Keratinocyte (primary cell): ENCODE data around the gene ANKRD24. TPM values are rescaled to one million over a fixed set of nuclear protein-coding genes. Genes with fewer than 3 reads are reported as not detected.

Source experiments
- DNase-seq: peaks from one replicate; pipeline ENCODE4 v3.0.0-alpha.2; 2011; ENCODE audit warnings: low read depth, missing footprints, low spot score
- FAIRE-seq: peaks from 2 replicates; lab custom pipeline; 2011; peaks lifted over from hg19 to GRCh38; lab: Jason Lieb, UNC
- H2AFZ ChIP-seq: 2 replicates; pipeline ENCODE4 v1.6.0; 2012; ENCODE audit warnings: low read length, control low read depth, inconsistent platforms; ENCODE audit not compliant: control insufficient read depth
- H3K27ac ChIP-seq: 2 replicates; pipeline ENCODE4 v1.5.1; 2011; ENCODE audit warnings: low read length; ENCODE audit not compliant: control insufficient read depth, insufficient read depth
- H3K27me3 ChIP-seq: 3 replicates; pipeline ENCODE4 v1.6.0; 2011; ENCODE audit warnings: low read length; ENCODE audit not compliant: control insufficient read depth, insufficient read depth; ENCODE audit errors: extremely low read depth
- H3K36me3 ChIP-seq, 2 experiments: 2 replicates in 1 of 2; 3 replicates in 1 of 2; pipeline ENCODE4 v1.5.1; 2011; ENCODE audit warnings: low read length in 2 of 2, mild to moderate bottlenecking in 1 of 2; ENCODE audit not compliant: control insufficient read depth in 2 of 2, insufficient read depth in 2 of 2; ENCODE audit errors: extremely low read depth in 1 of 2
- H3K4me1 ChIP-seq: 3 replicates; pipeline ENCODE4 v1.5.1; 2011; ENCODE audit warnings: low read length; ENCODE audit not compliant: control insufficient read depth, insufficient read depth; ENCODE audit errors: extremely low read depth
- H3K4me2 ChIP-seq: 3 replicates; pipeline ENCODE4 v1.6.0; 2011; ENCODE audit warnings: low read depth, low read length; ENCODE audit not compliant: control insufficient read depth, insufficient read depth; ENCODE audit errors: extremely low read depth
- H3K4me3 ChIP-seq, 3 experiments: fragments of 200-600 bp in 1 of 3; sonication (generic) in 1 of 3; 2 replicates in 2 of 3; 3 replicates in 1 of 3; pipeline ENCODE4 v1.5.1; 2011 to 2016; ENCODE audit warnings: low read length in 3 of 3, mild to moderate bottlenecking in 3 of 3, control low read depth in 2 of 3, inconsistent platforms in 1 of 3, low read depth in 1 of 3, mixed read lengths in 1 of 3, mixed run types in 1 of 3, moderate library complexity in 1 of 3; ENCODE audit not compliant: control insufficient read depth in 2 of 3, insufficient read depth in 2 of 3; ENCODE audit errors: extremely low read depth in 1 of 3
- H3K79me2 ChIP-seq: 2 replicates; pipeline ENCODE4 v1.6.0; 2012; ENCODE audit warnings: low read length; ENCODE audit not compliant: control insufficient read depth, insufficient read depth
- H3K9ac ChIP-seq: 3 replicates; pipeline ENCODE4 v1.6.0; 2011; ENCODE audit warnings: low read length; ENCODE audit not compliant: control insufficient read depth, insufficient read depth; ENCODE audit errors: extremely low read depth
- H3K9me1 ChIP-seq: 3 replicates; pipeline ENCODE4 v1.6.0; 2011; ENCODE audit warnings: low read length; ENCODE audit not compliant: control insufficient read depth, insufficient read depth; ENCODE audit errors: extremely low read depth
- H3K9me3 ChIP-seq: 2 replicates; pipeline ENCODE4 v1.5.1; 2012; ENCODE audit warnings: low read depth, low read length; ENCODE audit not compliant: control insufficient read depth
- H4K20me1 ChIP-seq: 3 replicates; pipeline ENCODE4 v1.6.0; 2011; ENCODE audit warnings: low read length; ENCODE audit not compliant: control insufficient read depth, insufficient read depth; ENCODE audit errors: extremely low read depth
- CTCF ChIP-seq, 3 experiments: IDR thresholded peaks in 1 of 3; conservative IDR thresholded peaks in 1 of 3; optimal IDR thresholded peaks in 1 of 3; 2 replicates in 2 of 3; 3 replicates in 1 of 3; pipeline versions ENCODE3 to v1.5.1; 2011; ENCODE audit warnings: low read length in 3 of 3, mild to moderate bottlenecking in 3 of 3, moderate library complexity in 2 of 3, control low read depth in 1 of 3, inconsistent platforms in 1 of 3; ENCODE audit not compliant: insufficient read depth in 2 of 3; ENCODE audit errors: extremely low read depth in 1 of 3
- EZH2 ChIP-seq: IDR thresholded peaks from one replicate; pipeline ENCODE4 v1.6.1; 2012; ENCODE audit warnings: inconsistent platforms, mild to moderate bottlenecking, low read length, moderate library complexity
- dilution Hi-C: fragments of 300-500 bp; cut with MboI; formaldehyde crosslinking; loops from one replicate; pipeline ENCODE4 v1.7.0; 2020; ENCODE audit warnings: low sequenced_read_pairs; ENCODE audit not compliant: extremely low pct_ligation_motif_present
- polyA plus RNA-seq, 5 experiments: library from polyadenylated mRNA; depleted of rRNA in 3 of 5; stranded (reverse) in 3 of 5; stranded (forward) in 1 of 5; unstranded in 1 of 5; fragments of >200 nt; gene quantifications; 1 replicate in 1 of 5; 2 replicates in 3 of 5; 3 replicates in 1 of 5; pipeline versions ENCODE4 v1.2.1 to v1.2.3, GENCODE V29; 2011 to 2012; ENCODE audit warnings: missing spikeins in 2 of 5, low read depth in 1 of 5, low replicate concordance in 1 of 5

ANKRD24 gene
- polyA plus RNA-seq, 1 donor (not counting 4 experiments of a cell fraction or from before 2014, with no cell fraction given): 0.07 TPM

DNA sequence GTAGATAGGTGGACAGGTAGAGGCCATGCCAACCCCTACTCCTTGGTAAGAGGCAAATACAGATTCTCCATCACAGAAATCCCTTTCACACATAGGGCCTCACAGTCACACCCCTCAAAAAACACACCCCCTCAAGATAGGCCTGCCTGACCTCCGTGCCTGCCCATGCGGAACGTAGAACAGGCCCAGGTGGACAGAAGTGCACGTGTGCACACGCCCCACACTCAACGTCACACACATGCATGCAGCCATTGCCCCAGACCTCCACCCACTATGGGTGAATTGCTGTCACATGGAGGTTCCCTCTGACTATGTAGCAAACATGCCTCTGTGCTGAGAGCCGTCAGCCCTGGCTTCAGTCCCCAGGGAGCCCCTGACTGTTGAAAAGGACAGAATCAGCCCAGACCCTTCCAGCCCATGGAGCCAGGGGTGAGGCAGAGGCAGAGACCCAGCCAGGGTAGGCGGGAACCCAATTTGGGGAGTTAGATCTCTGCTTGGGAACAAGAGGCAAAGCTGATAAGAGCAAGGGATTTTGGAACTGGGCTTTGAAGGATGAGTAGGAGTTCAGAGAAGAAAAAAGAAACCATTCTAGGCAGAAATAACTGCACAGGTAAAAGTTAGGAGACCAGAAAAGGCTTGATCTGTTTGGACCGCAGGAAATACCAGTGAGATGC lies 3.1 kb downstream of the ANKRD24 start:
- no peak for DNase-seq
- Histone ChIP-seq H3K4me3 (no peak overlapping the region), H3K4me1 (peaks cover 14% of the 10 kb centered on the region), H4K20me1 (no peaks in the 10 kb centered on the region), H3K9me1 (no peaks in the 10 kb centered on the region), H3K27ac (no peak overlapping the region), H3K27me3 (no peaks in the 10 kb centered on the region), H3K79me2 (peaks cover 14% of the 10 kb centered on the region), H3K36me3 (peaks cover 0 to 1% of the 10 kb centered on the region in 2 experiments), H2AFZ (no peak overlapping the region), H3K9me3 (no peaks in the 10 kb centered on the region), H3K4me2 (no peak overlapping the region), H3K9ac (no peak overlapping the region)
- TF ChIP-seq EZH2: no peak
- no peak for TF ChIP-seq CTCF (optimal IDR thresholded peaks at IDR 0.05 in 1 of 3, IDR thresholded peaks at IDR 0.05 in 1 of 3, conservative IDR thresholded peaks at IDR 0.05 in 1 of 3; ENCODE audit: extremely low read depth in 1 of 3, insufficient read depth in 2 of 3, low read length in 3 of 3)
- FAIRE-seq: no peak
- dilution Hi-C loops: no loop called here

DNA sequence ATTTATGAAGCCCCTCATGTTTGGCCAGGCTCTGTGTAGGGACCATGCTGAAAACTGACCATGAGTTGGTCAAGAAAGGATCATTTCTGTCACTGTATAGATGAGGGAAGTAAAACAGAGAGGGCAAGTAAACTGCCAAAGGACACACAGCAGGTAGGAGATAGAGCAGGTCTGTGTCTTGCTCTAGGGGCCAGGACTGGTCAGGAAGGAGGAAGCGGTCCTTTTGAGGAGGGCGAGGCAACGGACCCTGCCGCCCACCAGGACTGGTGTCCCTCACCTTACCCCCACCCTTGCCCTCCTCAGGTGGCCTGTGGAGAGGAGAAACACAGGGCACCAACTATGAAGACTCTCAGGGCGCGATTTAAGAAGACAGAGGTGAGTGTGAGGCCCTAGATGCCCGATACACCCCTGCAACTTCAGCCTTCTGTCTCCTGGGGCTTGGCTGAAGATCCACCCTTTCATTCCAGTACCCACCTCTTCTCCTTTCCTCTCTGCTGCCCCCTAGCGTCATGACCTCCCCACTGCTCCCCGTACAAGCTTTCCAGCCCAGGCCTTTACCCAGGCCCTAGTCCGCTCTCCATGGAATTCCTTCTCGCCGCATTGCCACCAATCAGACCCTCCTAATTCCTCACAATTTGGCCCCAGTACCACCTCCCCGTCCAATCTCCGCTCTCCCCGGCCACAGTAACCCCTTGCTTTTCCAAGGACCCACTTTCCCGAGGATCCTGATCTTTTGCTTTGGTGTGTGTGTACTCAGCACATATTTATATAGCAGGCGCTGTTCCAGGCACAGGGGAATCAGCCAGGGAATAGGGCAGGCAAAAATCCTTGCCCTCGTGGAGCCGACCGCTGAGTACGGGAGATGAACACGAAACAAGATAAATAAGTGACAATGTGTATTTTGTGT lies 3.9 kb downstream of the ANKRD24 start:
- H3K4me3 ChIP-seq: no peak overlapping the region
- H3K27me3 ChIP-seq: no peaks in the 10 kb centered on the region
- H3K9me3 ChIP-seq: no peaks in the 10 kb centered on the region
- FAIRE-seq (peak; percentile 77), DNase-seq (no peak)
- H3K9ac ChIP-seq: no peak overlapping the region
- no peaks in the 10 kb centered on the region for H3K9me1 ChIP-seq
- peak; percentile 90 to 92 (median 90) for TF ChIP-seq CTCF (optimal IDR thresholded peaks at IDR 0.05 in 1 of 3, IDR thresholded peaks at IDR 0.05 in 1 of 3, conservative IDR thresholded peaks at IDR 0.05 in 1 of 3; ENCODE audit: extremely low read depth in 1 of 3, insufficient read depth in 2 of 3, low read length in 3 of 3)
- TF ChIP-seq EZH2: no peak
- peaks cover 8% of the 10 kb centered on the region for H3K4me1 ChIP-seq
- no peak overlapping the region for H3K4me2 ChIP-seq
- no peaks in the 10 kb centered on the region for H4K20me1 ChIP-seq
- no peak overlapping the region for H2AFZ ChIP-seq
- dilution Hi-C loops: no loop called here
- H3K27ac ChIP-seq: no peak overlapping the region
- H3K36me3 ChIP-seq: no peaks in the 10 kb centered on the region
- peaks cover 6% of the 10 kb centered on the region for H3K79me2 ChIP-seq
